ENCODE data around the gene RTN4RL2.

DNA sequence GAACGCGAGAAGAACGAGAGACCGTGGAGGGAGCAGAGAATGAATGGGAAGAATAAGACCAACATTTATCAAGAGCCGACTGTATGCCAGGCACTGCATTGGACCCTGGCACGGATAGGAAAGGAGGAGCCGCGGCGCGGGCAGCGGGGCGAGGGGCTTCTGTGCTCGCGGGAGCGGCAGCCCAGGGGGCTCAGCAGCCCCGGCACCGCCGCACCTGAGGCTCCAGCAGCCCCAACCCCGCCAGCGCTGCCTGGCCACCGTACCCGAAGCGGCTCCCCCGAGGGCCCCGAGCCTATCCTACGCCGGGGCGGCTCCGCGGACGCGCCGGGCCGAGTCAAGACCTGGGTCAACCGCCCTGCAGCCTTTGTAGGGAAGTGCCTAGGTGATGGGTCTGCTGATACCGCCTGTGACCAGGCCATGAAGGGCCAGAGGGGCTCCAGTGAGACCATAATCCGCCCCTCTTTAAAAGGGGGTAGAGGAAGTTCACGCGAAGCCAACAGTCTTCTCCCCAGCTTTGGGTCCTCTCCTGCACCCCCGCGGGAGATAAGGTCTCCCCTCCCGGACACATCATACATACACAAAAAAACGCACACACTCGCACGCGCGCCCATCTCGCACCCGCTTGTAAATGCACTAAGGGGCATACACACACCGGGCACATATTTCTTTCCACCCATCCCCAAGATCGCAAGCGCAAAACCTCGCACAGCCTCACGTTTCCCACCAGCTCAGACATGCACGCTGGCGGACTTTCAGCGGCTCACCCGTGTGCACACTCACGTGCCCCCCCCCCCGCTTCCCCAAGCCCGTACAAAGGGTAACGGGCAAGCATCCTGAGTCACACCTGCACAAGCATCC lies 935 bp upstream of the RTN4RL2 start:
- TF ChIP-seq POLR2A (IDR thresholded peaks at IDR 0.05; ENCODE audit: low read depth, low read length): no peak
- no peak for TF ChIP-seq TAF1 (IDR thresholded peaks at IDR 0.05; ENCODE audit: low read depth, low read length)
- TF ChIP-seq POLR2AphosphoS5 (IDR thresholded peaks at IDR 0.05; ENCODE audit: low read depth, low read length): no peak
